GM21825 (cell line): ENCODE results near the gene IFIT2.
A peak's percentile ranks its signal among the peaks of the same experiment; 100 is the strongest.
"Not testable (repeated sequence)": the region's sequence is repeated elsewhere in the genome, so short reads cannot be mapped to it uniquely, and the experiment has no call there.

ENCODE experiments used
- ATAC-seq: cut with Tn5 transposase; IDR thresholded peaks from one replicate; pipeline ENCODE4 v1.9.1; 2021; ENCODE audit warnings: mild to moderate bottlenecking, moderate library complexity; ENCODE audit not compliant: unreplicated experiment

Gene IFIT2

DNA sequence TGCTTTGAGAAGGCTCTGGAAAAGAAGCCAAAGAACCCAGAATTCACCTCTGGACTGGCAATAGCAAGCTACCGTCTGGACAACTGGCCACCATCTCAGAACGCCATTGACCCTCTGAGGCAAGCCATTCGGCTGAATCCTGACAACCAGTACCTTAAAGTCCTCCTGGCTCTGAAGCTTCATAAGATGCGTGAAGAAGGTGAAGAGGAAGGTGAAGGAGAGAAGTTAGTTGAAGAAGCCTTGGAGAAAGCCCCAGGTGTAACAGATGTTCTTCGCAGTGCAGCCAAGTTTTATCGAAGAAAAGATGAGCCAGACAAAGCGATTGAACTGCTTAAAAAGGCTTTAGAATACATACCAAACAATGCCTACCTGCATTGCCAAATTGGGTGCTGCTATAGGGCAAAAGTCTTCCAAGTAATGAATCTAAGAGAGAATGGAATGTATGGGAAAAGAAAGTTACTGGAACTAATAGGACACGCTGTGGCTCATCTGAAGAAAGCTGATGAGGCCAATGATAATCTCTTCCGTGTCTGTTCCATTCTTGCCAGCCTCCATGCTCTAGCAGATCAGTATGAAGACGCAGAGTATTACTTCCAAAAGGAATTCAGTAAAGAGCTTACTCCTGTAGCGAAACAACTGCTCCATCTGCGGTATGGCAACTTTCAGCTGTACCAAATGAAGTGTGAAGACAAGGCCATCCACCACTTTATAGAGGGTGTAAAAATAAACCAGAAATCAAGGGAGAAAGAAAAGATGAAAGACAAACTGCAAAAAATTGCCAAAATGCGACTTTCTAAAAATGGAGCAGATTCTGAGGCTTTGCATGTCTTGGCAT, 4.8 kb downstream of the IFIT2 start:
- ATAC-seq = no peak

DNA sequence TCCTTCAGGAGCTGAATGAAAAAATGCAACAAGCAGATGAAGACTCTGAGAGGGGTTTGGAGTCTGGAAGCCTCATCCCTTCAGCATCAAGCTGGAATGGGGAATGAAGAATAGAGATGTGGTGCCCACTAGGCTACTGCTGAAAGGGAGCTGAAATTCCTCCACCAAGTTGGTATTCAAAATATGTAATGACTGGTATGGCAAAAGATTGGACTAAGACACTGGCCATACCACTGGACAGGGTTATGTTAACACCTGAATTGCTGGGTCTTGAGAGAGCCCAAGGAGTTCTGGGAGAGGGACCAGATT, 5.4 kb downstream of the IFIT2 start:
- ATAC-seq = no peak

DNA sequence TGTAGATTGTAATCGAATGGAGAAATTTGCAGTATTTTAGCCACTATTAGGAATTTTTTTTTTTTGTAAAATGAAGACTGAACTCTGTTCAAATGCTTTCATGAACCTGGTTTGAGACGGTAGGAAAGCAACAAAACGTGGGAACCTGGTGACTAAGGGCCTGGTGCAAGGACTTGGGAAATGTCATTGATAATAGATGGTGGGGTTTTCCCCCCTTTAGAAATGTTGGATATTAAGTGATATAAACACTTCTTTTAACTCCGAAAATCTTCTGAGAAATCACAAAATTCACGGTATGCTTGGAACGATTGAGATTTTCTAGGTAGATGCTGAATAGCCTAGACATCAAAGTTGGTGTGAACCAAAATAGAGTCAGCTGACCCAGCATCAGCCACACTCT, 6.4 kb downstream of the IFIT2 start:
- ATAC-seq = no peak

DNA sequence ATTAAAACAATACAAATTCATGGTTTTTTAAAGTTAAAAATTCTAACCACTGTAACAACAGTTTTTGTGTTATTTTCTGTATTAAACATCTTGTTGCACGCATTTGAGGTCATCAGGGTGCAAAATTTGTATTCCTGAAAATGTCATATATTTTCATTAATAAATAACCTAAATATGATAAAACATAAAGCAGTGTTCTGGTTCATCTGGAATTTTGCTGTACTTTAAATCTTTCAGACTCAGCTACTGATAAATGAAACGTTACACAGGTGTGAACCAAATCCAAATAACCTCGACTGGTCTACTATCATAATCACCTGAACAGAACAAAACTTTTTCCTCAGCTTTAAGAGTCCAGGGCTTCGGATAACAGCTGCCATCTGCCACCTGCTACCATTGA, 6.9 kb downstream of the IFIT2 start:
- no peak for ATAC-seq

DNA sequence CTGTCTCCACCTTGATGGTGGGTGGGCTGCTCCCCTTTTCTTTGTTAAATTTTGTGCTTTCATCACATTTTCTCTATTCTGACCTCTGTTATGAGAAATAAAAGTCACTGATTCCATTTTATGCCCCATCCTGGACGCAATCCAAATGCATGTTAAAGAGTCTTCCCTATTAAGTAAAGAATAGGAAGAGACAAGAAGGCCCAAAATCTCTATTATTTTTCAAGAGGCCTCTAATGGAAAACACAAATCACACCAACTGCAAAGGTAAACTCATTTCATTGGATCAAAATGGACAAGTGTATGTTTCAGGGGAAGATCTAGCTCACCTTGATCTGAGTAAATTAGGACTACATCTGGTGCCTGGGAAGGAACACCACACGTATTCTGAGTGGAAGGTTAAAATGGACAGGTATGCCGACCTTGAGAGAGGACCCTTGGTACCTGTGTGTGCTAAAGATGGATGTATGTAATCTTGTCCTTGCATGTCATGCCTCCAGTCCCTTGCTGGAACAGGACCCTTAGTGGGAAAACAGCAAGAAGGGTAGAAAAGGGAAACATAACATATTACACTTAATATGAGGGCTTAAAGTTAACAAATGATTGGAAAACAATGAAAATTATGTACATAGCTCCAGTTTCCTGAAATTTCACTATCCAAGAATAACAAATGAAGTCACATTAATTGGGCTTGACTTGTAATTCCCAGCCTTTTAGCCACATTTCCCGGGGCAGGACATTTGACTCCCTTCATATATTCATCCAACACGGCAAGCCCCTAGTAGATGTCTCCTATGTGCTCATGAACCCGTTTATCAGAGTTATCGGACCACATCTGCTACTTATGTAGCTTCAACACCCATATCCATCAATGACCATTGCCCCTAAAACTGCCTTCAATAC, 7.6 kb downstream of the IFIT2 start:
- ATAC-seq = no peak

DNA sequence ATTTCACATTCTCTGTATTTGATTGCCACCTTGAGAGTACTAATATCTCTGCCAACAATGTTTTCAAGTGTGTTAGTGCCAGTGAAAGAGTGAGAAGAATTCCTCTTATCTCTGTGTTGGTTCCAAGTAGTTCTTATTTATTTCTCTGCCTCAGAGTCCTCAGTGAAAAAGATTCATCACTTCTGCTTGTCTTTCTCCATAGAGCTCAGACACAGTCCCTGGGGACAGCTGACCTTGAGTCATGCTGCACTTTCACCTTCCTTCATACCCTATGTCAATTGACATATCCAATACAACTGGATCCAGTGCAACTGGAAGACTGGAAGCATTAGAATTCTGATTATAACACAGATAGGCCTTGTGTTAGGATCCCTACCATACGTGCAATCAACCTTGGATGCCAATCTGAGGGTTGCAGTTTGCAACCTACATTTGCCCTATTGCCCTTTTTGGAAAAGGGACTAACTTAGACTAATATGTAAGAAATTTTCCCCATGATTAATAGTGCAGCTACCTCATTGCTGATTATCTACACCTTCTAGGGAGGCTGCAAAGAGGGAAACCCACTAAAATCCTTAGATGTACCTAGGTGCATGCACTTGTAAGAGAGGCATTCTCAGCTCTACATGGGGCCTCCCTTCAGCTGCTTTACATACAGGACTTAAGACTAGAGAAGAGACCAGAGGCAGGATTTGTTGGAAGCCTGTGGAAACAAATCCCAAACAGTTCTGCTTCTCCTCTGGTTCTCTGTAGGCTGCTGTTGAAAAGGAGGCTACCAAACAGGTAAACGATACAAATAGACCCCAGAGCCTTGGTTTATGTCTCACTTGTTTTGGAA, 8.4 kb downstream of the IFIT2 start:
- no peak for ATAC-seq

DNA sequence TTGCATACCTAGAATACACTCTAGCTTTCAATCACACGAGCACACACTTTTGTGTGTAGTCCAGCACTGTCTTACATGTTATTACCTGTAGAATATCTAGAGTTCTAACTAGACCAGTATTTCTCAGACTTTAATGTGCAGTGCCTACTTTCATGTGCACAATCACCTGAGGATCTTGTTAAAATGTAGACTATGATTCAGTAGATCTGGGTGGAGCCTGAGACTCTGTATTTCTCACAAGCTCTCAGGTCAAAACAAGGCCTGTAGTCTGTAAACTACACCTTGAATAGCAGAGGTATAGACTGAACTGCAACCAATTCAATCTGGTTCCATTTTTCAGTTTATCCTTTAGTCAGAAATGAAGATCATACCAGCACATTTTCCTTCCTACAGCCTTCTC, 11.1 kb downstream of the IFIT2 start:
- no peak for ATAC-seq

DNA sequence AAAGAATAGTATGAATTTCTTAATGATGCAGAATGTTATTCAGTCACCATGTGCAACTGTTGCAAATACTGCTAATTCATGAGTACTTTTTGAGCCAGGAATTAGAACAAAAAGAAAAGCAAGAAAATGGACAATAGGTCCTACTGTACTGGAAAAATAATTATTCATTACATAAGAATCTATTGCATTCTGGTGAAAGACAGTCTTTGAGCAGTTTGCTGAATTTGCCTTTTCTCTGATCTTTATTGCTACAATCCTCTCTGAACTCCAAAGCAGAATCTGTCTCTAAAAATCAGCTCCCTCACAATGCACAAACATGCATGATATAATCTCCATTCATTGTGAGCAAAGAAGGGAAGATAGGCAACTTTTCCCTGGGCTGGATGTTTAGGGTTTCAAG, 12.8 kb downstream of the IFIT2 start:
- no peak for ATAC-seq

DNA sequence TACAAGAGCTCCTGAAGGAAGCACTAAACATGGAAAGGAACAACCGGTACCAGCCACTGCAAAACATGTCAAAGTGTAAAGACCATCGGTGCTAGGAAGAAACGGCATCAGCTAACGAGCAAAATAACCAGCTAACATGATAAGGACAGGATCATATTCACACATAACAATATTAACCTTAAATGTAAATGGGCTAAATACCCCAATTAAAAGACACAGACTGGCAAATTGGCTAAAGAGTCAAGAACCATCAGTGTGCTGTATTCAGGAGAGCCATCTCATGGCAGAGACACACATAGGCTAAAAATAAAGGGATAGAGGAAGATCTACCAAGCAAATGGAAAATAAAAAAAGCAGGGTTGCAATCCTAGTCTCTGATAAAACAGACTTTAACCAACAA, 16.2 kb downstream of the IFIT2 start:
- not testable (repeated sequence) for ATAC-seq

DNA sequence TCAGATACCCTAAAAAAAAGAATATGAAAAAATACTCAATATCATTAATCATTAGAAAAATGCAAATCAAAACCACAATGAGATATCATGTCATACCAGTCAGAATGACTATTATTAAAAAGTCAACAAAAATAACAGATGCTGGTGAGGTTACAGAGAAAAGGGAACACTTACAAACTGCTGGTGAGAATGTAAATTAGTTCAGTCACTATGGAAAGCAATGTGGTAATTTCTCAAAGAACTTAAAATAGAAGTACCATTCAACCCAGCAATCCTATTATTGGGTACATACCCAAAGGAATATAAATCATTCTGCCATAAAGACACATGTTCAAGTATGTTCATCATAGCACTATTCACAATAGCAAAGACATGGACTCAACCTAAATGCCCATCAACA, 23.2 kb downstream of the IFIT2 start:
- ATAC-seq = not testable (repeated sequence)

DNA sequence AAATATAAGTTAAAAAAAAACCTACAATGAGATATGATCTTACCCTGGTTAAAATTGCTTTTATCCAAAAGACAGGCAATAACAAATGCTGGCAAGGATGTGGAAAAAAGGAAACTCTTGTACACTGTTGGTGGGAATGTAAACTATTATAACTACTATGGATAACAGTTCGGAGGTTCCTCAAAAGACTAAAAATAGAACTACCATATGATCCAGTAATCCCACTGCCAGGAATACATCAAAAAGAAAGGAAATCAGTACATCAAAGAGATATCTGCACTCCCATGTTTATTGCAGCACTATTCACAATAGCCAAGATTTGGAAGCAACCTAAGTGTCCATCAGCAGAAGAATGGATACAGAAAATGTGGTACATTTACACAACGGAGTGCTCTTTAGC, 24.0 kb downstream of the IFIT2 start:
- not testable (repeated sequence) for ATAC-seq

DNA sequence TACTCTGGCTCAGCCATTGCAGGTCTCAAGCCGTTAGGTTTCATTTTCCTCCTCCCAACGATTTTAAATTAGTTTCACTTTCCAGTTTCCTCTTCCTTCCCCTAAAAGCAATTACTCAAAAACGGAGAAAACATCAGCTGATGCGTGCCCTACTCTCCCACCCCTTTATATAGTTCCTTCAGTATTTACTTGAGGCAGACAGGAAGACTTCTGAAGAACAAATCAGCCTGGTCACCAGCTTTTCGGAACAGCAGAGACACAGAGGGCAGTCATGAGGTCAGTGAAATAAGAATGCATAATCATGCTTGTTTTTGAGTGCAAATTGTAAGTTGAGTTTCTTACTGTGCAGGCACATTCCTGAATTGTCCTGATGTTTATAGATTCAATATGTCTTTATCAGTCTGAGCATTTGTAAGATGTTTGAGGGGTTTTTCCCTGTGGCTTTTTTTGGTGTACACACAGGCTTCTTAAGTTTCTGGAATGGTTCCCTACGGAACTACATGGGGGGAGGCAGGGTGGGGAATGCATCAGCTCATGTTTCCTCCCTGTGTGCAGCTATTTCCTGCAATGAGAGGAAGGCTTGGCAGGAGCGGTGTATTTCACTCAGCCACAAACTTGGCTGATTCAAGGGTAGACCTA, 26.1 kb downstream of the IFIT2 start, which contains the start of gene IFIT3:
IFIT3 (plus strand) TSS at position 195 of the 639 bp plus-strand sequence; CDS start at position 272, 77 bp downstream.
- no peak for ATAC-seq

DNA sequence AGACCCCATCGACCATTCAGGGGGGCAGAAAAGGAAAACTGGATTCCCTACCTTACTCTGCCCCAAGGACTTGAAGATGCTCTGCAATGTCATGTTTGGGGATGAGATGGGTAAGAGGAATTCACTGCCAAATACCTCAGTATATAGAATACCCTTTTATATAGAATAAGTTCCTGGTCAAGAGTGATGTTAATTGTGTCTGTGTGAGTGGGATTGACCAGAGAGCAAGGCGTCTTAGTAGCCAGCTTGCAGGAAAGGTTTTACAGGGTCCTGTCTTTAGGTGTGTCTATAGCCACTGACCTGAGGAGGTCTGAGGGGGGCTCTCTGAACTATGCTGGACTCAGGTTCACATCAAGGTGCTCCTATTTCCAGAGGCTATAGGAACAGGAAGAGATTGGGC, 27.3 kb downstream of the IFIT2 start:
- no peak for ATAC-seq

DNA sequence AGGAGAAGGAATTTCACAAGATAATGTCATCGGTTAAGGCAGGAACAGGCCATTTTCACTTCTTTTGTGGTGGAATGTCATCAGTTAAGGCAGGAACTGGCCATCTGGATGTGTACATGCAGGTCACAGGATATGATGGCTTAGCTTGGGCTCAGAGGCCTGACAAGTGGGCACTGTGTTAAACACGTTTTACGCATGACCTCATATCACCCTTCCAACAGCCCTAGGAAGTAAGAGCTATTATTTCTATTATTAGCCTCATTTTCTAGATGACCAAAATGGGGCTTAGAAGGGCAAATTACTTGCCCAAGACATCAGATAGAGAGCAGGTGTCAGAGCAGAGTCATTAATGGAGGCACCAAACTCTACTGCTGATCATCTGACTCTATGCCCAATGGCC, 28.2 kb downstream of the IFIT2 start:
- ATAC-seq = not testable (repeated sequence)

DNA sequence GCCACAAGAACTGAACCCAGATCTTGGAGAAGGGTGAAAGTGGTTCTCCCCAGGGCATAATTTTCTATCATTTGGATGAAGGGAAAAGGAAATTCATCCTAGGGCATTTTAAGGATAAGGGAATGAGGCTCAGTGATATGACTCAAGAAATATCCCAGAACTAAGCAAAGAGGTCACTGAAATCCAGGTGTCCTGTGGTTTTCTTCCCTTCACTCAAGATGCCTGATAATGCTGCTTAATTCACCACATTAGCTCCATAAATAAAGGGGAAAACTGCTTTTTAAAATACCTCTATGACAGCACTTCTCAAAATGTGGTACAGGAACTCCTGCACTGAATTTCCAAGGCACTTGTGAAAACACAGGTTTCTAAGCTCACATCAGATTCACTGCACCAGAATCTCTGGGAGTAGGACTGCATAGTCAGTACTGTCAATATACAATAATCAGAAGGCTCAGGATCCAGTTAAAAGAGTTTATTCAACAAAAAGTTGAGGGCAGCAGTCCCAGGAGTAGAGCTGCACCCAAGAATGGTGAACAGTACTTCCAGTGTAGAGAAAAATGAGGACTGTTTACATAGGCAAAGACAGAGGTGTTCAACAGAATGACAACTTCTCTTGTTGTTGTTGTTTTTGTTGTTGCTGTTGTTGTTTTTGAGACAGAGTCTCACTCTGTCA, 28.8 kb downstream of the IFIT2 start:
- no peak for ATAC-seq

DNA sequence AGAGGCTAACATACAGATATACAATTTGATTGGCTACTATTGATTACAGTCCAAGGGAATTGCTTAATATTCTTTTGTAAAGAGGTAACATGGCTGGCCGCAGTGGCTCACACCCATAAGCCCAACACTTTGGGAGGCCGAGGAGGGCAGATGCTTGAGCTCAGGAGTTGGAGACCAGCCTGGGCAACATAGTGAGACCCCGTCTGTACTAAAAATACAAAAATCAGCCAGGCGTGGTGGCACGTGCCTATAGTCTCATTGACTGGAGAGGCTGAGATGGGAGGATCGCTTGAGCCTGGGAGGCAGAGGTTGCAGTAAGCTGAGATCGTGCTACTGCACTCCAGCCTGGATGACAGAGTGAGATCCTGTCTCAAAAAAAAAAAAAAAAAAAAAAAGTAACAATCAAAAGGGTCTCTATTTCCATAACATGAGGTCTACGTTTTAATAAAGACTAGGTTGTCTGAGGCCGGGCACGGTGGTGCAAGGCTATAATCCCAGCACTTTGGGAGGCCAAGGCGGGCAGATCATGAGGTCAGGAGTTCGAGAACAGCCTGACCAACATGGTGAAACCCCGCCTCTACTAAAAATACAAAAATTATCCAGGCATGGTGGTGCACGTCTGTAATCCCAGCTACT, 29.8 kb downstream of the IFIT2 start:
- not testable (repeated sequence) for ATAC-seq

DNA sequence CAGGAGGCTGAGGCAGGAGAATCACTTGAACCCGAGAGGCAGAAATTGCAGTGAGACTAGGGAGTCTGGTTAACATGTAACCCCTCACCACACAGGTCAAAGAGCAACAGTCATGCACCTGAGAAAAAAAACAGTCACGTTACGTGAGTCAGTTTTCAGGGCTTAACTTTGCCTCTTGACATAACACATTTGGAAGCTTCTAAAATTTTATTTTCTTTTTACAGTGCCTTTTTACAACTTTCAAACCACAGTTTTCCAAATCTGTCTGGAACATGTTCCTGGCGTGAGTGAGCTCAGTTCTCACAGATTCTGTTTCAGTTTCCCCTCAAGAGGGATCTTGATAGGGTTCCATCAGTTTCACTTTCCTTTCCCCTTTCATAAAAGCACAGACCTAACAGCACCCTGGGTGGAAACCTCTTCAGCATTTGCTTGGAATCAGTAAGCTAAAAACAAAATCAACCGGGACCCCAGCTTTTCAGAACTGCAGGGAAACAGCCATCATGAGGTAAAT, 30.3 kb downstream of the IFIT2 start:
- ATAC-seq = peak; percentile 46

DNA sequence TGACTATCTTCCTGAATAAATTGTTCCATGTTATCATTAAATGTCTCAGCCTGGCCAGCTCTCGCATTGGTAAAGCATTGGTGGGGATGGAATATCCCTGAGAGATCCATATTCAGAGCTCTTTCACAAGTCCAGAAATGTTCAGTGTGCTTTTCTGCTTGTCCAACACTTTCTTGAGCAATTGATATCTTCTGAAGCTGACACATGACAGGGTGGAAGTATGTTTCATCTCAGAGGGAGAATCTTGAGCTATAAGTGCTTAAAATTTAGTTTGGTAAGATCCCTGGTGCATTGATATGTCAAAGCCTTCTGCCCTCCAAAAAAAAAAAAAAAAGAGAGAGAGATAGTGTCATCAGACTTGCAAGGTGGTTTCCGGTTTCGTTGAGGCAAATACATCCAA, 33.4 kb downstream of the IFIT2 start:
- no peak for ATAC-seq

DNA sequence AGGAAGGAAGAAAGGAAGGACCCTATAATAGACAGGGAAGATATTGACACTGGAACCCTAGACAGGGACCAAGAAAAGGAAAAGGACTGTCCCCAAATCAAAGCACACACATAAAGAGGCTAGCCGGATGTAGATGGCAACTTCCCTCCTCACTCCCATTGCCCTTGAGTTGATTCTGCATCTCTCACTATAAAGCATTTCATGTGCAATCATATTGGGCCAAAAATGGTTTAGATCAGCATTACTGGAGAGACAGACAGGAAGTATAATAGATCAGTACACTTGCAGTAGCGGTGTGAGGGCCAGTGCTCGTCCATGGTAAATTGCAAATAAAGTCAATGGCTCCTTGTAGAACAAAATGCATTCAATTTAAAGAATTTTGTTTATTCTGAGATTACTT, 34.4 kb downstream of the IFIT2 start:
- ATAC-seq = no peak
